Measurements from ENCODE around the gene ZZZ3.
"Not testable (repeated sequence)": the region's sequence is repeated elsewhere in the genome, so short reads cannot be mapped to it uniquely, and the experiment has no call there.

ZZZ3 gene

GRCh38 chr1:77670330-77670729 lies 12.1 kb downstream of the ZZZ3 start:
- no peak for DNase-seq

DNA sequence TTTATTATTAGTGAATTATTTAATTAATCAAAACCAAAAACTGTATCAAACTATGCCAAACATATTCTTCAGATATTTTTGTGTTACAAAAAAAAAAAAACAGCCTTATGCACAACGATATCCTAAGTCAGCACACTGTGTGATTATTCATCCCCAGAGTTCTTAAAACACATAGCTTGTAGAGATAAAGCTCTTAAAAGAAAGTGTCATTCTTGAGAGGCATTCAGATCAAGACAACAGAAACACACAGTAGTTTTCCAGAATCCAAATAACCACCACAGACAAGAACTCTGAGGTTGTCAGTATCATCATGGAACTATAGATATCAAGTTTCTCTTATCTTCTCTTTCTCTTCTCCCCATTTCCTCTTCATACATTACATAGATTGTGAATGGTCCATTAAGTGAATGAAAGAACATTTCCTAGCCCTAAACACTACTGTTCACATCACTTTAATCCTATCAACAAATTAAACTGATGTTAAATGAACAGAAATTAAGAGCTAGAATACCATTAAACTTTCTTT lies 13.5 kb downstream of the ZZZ3 start:
- DNase-seq, result no peak

DNA sequence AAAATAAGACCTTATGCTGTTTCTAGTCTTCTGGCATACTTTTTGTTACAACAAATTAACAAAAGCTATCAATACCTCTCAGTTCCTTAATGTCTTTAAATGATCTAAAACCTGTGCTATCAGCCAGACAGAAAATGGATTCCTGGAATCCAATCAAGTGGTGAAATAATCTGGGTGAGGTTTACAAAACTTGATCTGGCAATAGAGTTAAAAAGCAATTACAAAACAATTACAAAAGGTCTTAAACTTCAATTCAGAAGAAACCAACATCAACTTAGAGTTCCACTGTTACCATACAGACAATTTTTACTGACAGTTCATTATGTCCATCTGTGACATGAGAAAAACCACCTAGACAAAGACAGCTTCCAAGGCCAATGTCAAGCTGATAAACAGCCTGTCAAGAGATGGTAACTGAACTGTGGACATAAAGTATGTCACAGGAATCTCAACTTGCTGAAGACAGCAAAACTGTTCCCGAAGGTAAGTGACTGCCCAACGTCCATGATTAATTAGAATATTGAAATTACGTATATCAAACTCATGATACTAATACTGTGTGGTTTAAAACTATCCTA lies 17.4 kb downstream of the ZZZ3 start:
- DNase-seq, result no peak

- DNase-seq, result no peak
Observed at GRCh38 chr1:77661696-77662095, 20.8 kb downstream of the ZZZ3 start.

- DNase-seq, result no peak
Observed at GRCh38 chr1:77659879-77660593, 22.4 kb downstream of the ZZZ3 start.

- DNase-seq, result no peak
Observed at GRCh38 chr1:77658271-77658670, 24.2 kb downstream of the ZZZ3 start.

GRCh38 chr1:77655431-77655974 lies 27.0 kb downstream of the ZZZ3 start:
- DNase-seq, result no peak

GRCh38 chr1:77652970-77653516 lies 29.4 kb downstream of the ZZZ3 start:
- DNase-seq, result no peak

DNA sequence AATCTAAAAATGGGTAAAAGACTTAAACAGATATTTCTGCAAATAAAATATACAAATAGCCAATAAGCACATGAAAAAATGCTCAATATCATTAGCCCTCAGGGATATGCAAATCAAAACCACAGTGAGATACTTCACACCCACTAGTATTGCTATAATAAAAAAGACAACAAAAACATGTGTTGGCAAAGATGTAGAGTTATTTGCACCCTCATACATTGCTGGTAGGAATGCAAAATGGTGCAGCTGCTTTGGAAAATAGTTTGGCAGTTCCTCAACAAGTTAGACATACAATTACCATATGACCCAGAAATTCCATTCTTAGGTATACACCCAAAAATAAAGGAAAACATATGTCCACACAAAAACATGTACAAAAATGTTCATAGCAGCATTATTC lies 30.2 kb downstream of the ZZZ3 start:
- peak; percentile 65 for DNase-seq

DNA sequence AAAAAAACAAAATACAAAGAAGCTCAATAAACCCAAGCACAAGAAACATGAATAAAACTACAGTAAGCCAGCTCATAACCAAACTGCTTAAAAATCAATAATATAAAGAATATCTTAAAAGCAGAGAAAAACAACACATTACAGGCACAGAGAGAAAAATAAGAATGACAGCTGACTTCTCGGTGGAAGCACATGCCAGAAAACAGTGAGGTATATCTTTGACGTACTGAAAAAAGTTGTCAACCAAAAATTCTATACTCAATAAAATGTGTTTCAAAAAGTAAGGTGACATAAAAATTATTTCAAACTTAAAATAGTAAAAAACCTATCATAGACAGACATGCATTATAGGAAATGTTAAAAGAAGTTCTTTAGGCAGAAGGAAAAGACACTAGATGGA lies 33.3 kb downstream of the ZZZ3 start:
- DNase-seq, result no peak

GRCh38 chr1:77646224-77646623 lies 36.2 kb downstream of the ZZZ3 start:
- not testable (repeated sequence) for DNase-seq

DNA sequence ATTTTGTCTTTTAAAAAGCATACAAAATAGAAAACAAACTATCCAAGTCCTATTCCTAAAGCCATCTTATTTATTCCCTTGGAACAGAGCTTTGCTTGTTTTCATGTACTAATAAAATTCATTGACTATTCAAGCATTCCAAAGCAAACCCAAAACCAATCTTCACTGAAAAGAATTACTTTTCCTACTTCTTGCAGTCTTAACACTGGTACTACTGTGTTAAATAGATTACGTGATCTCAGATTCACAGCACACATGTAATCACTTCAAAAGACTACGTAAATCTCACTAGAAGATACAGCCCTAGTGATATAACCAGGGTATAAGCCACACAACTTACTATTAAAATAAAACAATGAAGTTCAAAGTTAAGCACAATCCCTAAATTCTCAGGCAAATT lies 39.0 kb downstream of the ZZZ3 start:
- no peak for DNase-seq

GRCh38 chr1:77642941-77643340 lies 39.5 kb downstream of the ZZZ3 start:
- no peak for DNase-seq

DNA sequence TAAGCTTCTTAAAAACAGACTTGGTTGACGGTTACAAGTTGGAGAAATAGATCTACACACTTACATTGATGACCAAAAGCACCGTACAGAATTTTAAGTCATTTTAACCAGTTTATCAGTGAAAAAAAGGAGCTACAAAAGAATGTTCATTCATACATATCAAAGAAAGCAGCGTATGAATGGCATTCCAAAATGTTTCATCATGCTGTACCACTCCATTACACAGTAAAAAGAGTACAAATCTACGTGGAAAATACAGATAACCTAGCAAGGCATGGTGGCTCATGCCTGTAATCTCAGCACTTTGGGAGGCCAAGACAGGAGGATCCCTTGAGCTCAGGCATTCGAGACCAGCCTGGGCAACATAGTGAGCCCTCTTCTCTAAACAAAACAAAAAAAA lies 40.3 kb downstream of the ZZZ3 start:
- no peak for DNase-seq

DNA sequence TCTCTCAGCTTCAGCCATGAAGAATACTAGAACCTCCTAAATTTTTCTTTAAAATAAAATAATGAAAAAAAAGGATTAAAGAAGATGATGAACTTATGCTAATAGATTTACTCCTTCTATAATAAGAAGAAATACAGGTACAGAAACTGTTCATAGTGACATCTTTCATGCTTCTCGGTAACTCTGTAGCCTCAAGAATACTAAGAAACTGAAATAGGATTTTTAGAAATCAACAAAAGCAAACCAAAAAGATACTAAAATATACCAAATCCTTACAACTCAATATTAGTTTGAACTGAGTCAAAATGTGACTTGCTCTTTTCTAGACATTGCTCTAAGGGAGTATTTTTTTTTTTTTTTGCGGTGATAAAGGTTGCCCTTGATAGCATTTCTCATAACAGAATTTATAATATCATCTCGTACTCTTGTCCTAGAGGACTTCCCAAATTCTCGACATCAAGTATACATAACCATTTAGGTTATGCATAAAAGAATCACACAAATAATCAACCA lies 42.8 kb downstream of the ZZZ3 start:
- no peak for DNase-seq

- DNase-seq, result peak; percentile 80
Observed at GRCh38 chr1:77639056-77639455, 43.4 kb downstream of the ZZZ3 start.

- no peak for DNase-seq
Observed at GRCh38 chr1:77636864-77637263, 45.6 kb downstream of the ZZZ3 start.
